Cortex of kidney (tissue), 1 donor: ENCODE results near the gene APOE.

Source experiments
- DNase-seq: peaks from one replicate; lab custom pipeline; 2025; lab: John Stamatoyannopoulos, UW

Gene APOE

DNA sequence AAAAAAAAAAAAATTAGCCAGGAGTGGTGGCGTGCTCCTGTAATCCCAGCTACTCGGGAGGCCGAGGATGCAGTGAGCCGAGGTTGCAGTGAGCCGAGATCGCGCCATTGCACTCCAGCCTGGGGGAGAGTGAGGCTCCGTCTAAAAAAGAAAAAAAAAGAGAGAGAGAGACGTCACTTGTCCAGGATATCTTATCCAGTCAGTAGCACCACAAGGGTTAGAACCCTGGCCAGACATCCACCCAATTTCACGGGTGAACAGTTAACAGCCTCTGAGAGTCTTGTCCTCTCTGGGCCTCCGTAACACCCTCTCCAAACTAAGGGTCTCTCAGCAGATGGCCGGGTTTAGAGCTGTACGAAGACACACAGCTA, 48.7 kb downstream of the APOE start:
- DNase-seq: no peak

DNA sequence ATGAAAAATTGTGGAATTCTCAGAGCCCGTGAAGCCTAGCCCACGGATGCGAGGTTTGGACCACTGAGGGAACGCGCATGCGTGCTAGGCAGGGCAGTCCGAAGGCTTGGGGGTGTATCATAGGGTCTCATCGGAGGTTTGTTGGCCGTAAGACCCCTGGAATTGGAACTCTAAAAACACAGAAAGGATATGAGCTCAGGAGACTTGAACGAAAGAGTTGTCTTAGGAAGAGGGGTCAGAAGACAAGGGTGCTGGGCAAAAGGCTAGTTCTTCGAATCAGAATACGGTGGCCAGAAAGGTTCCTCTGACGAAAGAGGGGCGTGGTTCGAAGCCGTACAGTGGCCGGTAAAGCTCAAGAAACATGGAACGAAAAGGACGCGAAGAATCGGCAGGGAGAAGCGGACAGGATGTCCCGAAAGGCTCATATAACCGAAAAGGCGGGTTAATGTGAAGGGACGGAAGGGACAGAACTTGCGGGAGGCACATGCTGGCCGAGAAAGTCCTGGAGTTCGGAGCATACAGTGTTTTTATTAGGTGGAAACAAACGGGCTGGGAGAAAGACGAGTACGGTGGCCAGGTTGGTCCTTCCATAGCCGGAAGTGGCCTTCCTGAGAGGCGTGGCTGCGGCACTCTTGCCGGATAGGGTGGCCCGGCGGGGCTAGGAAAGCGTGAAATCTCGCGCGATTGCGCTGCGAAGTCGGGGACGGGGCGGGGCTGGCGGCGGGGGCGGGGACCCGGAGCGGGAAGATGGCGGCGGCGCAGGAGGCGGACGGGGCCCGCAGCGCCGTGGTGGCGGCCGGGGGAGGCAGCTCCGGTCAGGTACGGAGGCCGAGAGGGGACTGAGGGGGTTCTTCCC, 49.3 kb downstream of the APOE start, which contains the start of gene CLPTM1:
CLPTM1 (plus strand) TSS at position 732 of the 856 bp plus-strand sequence; CDS start at position 748, 16 bp downstream.
- peak; percentile 59 for DNase-seq

DNA sequence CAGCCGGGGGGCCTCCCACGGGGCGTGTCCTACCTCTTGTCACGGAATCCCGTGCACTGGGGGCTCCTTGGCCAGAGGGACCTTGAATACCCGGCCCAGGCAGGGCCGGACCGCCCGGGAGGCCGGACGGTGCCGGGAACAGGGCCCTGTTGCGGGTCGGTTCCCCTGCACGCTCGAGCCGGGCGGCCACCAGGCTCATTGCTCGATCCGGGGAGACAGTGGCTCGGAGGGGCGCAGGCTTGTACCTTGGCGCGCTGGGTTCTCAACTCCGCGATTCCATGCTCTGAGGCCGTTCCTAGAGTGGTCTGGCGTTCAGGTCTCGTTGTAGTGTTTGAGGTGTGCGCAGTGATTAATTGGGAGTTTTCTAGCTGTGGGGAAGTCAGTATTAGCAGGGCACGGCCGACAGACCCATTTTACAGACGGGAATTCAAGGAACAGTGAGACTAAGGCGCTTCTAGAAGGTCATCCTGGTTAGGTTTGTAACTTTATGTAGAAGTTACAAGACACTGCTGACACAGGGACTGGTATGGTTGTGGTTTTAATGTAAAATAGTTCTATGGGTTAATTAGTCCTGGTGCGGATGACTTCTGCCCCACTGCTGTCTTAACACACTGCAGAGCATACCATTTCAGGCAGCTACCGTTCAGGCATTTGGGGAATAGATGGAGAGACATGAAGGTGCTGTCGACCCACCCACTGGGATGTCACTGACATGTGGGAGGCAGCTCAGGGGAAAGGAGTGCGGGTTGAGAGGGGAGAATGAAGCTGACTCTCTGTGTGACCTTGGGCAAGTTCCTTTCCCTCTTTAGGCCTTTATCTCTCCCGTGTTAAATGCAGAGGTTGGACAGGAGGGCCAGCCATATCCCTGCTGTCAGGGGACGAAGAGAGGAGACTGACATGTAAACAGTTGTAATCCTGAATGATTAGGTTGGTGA, 50.2 kb downstream of the APOE start:
- no peak for DNase-seq

DNA sequence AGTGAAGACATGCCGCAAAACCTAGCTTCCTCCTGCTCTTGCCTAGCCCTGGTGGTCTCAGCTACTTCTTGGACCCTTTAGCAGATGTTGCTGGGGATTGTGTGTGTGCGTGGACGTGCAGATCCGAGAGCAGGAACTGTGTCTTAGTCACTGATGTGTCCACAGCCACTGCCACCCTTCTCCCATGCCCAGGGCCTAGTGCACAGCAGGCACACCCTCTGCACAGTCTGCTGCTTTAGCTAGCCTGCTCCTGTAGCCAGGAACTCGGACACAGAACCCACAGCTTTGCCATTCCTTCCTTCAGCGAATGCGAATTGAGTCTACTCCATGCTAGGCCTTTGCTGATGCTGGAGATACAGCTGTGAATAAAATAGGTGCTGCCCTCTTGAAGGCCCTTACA, 51.9 kb downstream of the APOE start:
- no peak for DNase-seq

DNA sequence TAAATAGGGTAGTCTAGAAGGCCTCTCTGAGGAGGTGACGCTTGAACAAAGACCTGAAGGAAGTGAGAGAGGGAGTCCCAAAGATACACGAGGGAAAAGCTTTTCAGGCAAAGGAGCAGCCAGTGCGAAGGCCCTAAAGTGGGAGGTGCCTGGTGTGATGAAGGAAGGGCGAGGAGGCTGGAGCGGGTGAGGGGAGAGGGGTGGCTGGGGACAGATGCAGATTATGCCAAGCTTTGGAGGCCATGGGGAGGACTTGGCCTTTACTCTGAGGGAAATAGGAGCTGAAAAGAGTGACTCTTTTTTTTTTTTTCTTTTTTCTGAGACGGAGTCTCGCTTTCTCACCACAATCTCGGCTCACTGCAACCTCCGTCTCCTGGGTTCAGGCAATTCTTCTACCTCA, 52.5 kb downstream of the APOE start:
- no peak for DNase-seq
